Measurements from ENCODE around the gene PARL.

GRCh38 chr3:183906234-183906921, 21.7 kb upstream of the PARL start:
- TF ChIP-seq EZH2 (IDR thresholded peaks at IDR 0.05) (no peak), SIN3A (IDR thresholded peaks at IDR 0.05; ENCODE audit: low read depth) (no peak), CTCF (IDR thresholded peaks at IDR 0.05 in 2 of 3, conservative IDR thresholded peaks at IDR 0.05 in 1 of 3; ENCODE audit: borderline replicate concordance in 1 of 3, insufficient read depth in 1 of 3, low read depth in 2 of 3, low read length in 2 of 3) (no peak), TCF7L2 (IDR thresholded peaks at IDR 0.05; ENCODE audit: borderline replicate concordance, extremely low read depth, insufficient read depth, insufficient read length) (no peak), CEBPB (IDR thresholded peaks at IDR 0.05; ENCODE audit: low read depth) (no peak), POLR2A (IDR thresholded peaks at IDR 0.05; ENCODE audit: borderline replicate concordance, extremely low read depth, insufficient read depth, insufficient read length) (no peak), JUND (IDR thresholded peaks at IDR 0.05) (no peak)
- TF ChIP-seq, protein P1, sequence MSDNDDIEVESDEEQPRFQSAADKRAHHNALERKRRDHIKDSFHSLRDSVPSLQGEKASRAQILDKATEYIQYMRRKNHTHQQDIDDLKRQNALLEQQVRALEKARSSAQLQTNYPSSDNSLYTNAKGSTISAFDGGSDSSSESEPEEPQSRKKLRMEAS (IDR thresholded peaks at IDR 0.05): no peak
- TF ChIP-seq, protein P2, sequence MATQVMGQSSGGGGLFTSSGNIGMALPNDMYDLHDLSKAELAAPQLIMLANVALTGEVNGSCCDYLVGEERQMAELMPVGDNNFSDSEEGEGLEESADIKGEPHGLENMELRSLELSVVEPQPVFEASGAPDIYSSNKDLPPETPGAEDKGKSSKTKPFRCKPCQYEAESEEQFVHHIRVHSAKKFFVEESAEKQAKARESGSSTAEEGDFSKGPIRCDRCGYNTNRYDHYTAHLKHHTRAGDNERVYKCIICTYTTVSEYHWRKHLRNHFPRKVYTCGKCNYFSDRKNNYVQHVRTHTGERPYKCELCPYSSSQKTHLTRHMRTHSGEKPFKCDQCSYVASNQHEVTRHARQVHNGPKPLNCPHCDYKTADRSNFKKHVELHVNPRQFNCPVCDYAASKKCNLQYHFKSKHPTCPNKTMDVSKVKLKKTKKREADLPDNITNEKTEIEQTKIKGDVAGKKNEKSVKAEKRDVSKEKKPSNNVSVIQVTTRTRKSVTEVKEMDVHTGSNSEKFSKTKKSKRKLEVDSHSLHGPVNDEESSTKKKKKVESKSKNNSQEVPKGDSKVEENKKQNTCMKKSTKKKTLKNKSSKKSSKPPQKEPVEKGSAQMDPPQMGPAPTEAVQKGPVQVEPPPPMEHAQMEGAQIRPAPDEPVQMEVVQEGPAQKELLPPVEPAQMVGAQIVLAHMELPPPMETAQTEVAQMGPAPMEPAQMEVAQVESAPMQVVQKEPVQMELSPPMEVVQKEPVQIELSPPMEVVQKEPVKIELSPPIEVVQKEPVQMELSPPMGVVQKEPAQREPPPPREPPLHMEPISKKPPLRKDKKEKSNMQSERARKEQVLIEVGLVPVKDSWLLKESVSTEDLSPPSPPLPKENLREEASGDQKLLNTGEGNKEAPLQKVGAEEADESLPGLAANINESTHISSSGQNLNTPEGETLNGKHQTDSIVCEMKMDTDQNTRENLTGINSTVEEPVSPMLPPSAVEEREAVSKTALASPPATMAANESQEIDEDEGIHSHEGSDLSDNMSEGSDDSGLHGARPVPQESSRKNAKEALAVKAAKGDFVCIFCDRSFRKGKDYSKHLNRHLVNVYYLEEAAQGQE (IDR thresholded peaks at IDR 0.05; ENCODE audit: low read depth): no peak

Measured in HCT116 (cell line).